Amniotic stem cell (primary cell): ENCODE measurements around the gene EXOC6B.
"Not testable (repeated sequence)": the region's sequence is repeated elsewhere in the genome, so short reads cannot be mapped to it uniquely, and the experiment has no call there.

ENCODE experiments used
- DNase-seq: peaks from one replicate; lab custom pipeline; 2025; lab: John Stamatoyannopoulos, UW

Gene EXOC6B

DNA sequence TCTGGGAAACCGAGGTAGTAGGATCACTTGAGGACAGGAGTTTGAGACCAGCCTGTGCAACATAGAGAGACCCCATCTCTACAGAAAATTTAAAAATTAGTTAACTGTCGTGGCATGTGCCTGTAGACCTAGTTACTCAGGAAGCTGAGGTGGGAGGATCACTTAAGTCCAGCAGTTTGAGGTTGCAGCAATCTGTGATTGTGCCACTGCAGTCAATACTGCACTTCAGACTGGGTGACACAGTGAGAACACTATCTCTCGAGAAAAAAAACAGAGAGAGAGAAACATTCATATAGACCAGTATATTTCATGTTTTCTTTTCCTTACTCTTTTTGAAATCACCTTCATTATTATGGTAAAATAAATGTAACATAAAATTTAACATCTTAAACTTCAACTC, 387.5 kb downstream of the EXOC6B start:
- DNase-seq: no peak

DNA sequence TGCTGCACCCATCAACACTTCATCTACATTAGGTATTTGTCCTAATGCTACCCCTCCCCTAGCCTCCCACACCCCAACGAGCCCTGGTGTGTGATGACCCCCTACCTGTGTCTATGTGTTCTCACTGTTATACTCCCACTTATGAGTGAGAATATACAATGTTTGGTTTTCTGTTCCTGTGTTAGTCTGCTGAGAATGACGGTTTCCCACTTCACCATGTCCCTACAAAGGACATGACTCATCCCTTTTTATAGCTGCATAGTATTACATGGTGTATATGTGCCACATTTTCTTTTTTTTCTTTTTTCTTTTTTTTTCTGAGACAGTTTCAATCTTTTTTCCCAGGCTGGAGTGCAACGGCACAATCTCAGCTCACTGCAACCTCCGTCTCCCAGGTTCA, 394.1 kb downstream of the EXOC6B start:
- no peak for DNase-seq

DNA sequence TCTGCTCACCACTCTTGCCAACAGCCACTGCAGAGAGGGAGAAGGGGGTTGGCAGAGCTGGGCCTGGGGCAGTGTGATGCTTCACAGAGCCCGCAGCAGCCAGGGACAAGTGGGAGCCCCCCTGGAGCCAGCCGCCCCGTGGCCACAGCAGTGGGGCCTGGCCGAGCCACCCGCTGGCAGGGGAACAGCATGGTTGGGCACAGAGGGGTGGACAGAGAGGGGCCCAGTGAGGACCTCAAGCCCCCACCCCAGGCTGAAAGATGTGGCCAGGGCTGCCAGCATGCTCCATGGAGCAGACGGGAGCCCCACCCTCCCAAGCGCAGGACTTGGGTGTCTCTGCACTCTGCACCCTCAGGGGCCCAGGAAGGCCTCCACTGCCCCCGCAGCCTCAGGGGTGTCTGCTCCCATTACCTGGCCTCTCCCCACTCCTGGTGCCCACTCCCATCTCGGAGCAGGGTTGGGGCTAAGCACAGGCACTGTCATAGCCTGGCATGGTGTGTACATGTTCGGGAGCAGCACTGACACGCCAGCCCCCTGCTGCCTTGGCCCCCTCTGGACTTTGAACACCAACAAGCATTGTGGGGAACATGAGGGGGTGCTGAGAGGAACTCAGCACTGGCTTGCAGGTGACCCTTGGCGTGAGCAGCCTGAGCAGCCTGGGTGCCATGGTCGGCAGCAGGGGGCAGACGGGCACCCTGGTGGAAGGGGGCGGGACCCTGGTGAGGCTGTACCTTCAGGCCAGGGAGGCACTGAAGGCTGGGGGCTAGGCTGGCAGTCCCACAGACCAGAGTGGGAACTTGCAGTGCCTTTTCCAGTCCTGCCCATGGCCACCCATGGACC, 398.6 kb downstream of the EXOC6B start:
- DNase-seq: no peak

DNA sequence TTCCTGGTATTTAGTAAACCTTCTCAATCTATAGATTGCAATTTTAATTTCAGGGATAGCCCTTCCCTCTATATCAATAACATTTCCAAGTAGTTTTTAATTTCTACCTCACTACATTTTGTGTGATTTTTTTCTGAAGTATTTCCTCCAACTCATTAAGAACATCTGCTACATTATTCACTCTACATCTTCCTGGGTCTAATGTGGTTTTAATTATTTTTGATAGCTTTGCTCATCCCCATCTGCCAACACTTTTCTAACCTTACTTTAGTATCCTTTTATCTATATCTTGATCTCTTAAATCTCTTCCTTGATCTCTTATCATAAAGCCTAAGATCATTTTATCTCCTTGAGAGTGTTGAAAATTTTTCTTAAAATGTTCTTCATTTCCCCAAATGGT, 399.8 kb downstream of the EXOC6B start:
- DNase-seq: no peak

DNA sequence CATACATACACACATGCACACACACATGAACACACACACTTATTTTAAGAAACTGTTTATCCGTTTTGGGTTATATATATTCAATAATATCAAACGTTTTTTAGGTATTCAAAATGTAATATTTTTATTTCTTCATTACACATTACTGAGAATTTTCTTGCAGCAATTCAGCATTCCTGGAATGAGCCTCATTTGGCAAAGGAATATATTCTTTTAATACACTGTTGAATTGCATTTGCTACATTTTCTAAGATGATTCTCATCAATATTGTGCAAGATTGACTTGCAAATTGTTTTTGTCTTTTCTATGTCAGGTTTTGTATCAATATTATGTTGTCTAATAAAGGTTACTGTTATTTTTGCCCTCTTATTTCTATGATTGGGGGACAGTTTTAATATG, 402.1 kb downstream of the EXOC6B start:
- DNase-seq: no peak

DNA sequence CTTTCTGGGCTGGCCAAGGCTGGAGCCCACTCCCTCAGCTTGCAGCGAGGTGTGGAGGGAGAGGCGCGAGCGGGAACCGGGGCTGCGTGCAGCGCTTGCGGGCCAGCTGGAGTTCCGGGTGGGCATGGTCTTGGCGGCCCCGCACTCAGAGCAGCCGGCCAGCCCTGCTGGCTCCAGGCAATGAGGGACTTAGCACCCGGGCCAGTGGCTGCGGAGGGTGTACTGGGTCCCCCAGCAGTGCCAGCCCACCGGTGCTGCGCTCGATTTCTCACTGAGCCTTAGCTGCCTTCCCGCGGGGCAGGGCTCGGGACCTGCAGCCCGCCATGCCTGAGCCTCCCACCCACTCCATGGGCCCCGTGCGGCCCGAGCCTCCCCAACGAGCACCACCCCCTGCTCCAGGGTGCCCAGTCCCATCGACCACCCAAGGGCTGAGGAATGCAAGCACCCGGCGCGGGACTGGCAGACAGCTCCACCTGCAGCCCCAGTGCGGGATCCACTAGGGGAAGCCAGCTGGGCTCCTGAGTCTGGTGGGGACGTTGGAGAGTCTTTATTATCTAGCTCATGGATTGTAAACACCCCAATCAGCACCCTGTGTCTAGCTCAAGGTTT, 404.0 kb downstream of the EXOC6B start:
- not testable (repeated sequence) for DNase-seq

DNA sequence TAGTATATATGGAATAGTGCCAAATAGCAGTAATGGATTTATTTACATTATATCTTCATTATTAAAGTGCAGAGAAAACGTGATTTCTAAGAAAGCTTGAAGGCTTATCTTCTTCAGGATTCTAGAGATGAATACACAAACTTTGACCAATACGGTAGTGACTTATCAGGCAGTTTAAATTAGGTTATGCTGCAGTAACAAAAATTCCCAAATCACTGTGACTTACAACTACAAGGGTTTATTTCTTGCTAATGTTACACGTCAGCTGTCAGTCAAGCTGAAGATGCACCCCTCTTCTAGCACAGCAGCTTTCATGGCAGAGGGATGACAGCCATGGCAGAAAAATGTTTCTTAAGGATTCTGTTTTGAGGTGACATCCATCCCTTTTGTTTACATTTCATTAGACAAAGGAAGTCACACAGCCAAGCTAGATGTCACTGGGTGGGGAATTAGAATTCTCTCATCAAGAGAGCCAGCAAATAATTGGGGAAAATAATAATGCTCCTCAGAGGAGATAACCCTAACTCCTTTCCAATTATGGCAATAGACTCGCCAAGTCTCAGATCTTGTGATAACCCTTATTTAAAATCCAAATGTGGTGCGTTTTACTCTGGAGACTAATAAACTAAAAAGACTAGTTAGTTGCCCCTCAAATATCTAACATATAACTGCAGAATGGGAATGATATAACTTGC, 409.9 kb downstream of the EXOC6B start:
- no peak for DNase-seq

DNA sequence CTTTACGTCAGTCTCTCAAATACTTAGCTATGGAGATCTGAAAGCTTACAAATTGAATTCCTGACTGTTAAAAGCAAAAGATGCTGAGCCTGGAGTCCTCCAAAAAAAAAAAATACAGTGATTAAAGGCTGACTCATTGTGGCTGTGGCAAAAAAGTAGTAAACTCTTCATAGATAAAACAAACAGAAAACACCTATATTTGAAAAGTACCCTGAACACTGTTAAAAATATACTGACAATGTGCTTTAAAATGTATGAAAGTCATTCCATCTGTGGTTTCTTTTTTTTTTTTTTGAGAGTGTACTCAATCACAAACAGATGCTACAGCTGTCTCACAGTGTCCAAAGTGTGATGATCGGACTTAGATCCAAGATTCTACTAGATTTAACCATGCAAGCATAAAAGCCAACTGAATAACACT, 410.6 kb downstream of the EXOC6B start:
- DNase-seq: no peak

DNA sequence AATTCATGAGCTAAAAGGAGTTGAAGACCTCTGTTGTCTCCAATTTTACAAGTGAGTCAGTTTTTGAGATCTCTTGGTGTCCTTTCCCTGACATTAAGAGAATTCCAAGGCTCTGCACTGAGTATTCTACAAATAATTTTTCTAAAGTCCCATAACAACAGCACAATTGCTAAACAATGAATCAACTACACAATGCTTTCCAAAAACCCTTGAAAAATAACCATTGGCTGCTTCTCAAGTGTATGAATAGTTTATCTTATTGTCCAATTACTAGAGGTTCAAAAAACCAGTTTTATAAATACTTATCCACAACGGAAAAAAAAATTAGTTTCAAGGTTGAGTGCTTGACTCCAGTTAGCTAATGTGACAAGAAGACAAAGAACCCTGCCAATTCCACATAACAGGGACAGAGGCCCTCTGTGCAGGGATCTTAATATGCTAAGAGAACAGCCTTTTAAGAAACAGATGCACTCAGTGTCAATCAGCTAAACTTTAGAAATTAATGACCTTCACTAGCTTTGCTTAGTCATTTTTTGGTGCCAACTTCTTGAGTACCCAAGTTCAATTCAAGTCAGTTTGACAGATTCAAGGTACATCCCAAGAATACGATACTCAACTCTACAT, 411.6 kb downstream of the EXOC6B start:
- DNase-seq: no peak

DNA sequence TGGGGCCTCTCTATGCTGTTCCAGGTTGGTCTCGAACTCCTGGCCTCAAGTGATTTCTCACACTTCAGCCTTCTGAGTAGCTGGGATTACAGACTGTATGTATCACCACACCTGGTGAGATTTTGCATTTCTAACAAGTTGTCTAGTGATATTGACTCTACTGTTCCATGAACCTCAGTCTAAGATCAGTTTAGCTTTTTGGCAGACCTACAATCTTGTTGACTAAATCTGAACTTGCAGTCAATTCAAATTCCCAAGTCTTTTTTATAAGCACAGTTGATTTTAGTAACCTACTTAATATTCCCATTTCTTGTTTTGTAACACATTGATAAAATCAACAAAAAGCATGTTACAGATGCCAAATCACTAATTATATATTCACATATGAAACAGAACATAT, 412.1 kb downstream of the EXOC6B start:
- no peak for DNase-seq

DNA sequence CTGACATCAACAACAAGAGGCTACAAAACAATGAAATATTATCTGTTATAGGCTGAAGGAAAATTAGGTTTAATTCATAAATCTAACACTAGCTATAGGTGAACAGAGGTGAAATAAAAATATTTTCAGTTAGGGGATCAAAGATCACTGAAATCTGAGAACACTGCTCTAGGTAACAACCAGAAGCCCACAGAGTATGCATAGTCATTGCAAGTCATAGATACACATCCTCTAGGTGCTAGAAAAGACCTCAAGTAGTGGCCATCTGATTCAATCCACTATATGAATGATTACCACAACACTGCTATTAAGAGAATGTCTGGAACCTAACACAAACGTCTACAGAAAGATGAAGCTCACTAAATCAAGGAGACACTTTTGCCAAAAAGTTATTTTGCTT, 413.6 kb downstream of the EXOC6B start:
- no peak for DNase-seq

DNA sequence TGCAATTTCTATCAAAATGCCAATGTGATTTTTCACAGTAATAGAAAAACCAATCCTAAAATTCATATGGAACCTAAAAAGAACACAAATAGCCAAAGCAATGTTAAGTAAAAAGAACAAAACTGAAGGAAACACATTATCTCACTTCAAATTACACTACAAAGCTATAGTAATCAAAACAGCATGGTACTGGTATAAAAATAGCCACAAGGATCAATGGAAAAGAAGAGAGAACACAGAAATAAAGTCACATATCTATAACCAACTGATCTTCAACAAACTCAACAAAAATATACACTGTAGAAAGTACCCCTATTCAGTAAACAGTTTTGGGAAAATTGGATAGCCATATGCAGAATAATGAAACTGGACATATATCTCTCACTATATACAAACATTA, 426.0 kb downstream of the EXOC6B start:
- DNase-seq: no peak

DNA sequence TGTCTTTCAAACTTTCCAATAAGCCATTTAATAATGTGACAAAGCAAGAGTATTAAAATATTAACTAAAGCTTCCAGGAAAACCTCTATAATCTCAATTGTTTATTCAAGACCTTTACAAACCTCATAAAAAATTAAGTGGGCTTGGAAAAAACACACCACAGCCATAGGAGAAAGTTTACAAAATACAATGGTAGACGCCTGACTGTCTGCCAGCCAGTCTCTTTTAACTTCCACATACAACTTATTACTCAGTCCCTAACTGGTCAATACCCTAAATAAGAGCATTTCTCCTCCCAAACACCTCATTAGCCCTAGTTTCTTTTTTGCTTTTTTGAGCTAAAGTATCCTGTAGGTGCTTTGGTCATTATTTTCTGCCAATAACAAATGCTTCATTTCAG, 430.7 kb downstream of the EXOC6B start:
- no peak for DNase-seq

DNA sequence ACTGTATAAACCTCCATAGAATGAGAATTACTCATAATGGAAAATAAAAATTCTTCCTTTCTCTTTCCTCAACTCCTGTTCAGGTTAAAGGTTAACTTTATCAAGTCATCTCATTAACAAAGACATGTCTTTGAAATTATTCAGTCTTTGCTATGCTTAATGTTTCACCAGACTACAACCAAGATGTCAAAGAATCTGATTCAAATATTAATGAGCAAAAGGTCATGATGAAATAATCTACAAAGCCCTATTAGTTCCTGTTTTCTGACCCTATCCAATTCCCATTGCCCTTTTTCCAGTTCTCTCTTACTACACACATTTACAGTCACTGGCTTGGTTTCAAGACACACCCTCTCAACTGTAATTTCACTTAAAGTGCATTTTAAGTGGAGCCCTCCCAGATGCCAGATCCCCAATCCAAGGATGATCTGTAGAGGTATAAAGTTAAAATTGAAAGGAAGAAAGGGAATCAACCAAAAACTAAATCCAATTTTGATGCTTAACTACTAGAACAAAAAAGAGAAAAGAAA, 431.2 kb downstream of the EXOC6B start:
- no peak for DNase-seq

DNA sequence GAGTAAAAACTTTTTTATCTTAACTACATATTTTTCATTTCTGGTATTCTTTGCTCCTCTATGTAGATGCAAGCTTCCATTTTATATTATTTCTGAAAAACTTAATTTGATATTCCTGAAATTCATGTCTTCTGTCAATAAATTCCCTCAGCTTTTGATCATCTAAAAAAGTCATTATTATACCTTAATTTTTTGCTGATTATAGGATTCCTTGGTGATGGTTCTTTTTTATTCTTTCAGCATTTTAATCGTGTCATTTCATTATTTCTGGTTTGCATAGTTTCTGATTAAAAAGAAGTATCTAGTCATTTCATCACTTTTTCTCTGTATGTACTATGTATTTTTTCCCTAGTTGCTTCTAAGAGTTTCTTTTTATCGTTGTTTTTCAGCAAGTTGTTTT, 436.4 kb downstream of the EXOC6B start:
- DNase-seq: no peak

DNA sequence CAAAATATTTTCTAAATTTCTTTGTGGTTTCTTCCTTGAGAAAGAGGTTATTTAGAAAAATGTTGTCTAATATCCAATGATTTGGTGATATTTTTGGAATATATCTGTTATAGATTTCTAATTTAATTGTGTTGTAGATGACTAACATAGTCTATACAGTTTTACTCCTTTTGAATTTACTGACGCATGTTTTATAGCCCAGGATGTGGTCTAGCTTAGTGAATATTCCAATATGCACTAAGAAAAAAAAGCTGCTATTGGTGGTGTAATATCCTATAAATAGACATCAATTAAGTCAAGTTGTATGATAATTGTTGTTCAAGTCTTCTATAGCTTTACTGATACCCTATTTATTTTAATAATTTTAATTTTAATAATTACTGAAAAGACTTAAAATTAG, 437.6 kb downstream of the EXOC6B start:
- no peak for DNase-seq

DNA sequence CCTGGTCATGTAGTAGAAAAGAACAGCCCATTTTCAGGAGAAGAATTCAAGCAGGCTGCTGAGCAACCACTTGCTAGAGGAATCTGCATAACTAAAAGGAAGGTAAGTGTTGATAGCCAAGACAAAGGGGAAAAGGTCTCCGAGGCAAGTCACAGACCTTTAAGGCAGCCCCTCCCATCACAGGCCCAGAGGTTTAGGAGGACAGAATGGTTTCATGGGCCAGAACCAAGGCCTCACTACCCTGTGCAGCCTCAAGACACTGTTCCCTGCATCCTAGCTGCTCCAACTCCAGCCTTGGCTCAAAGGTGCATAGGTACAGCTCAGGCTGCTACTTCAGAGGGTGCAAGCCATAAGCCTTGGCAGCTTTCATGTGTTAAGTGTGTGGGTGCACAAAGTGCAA, 439.5 kb downstream of the EXOC6B start:
- no peak for DNase-seq

DNA sequence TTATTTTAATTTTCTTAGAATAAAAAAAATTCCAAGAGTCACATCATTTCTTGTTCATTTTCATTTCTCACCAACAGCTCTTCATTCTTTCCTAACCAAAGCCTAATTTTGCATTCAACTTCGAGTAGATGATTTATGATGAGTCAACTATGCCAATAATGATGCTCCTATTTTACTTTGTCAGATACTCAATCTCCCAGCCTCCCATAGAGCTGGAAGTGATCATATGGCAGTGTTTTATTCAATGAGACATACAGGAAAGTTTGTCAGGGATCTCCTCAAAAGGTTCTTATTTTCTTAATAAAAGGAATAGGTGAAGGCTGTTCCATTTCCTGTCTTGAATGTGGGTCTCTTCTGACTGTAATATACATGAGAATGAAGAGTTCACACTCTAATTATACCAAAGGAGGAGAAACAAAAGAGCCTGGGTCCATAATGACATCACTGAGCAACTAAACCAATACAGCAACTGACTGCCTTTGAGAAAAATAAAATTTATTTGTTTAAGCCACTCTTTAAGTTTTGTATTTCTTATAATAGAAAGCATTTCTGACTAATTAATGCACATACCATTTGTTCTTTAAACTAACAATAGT, 447.0 kb downstream of the EXOC6B start:
- DNase-seq: no peak

DNA sequence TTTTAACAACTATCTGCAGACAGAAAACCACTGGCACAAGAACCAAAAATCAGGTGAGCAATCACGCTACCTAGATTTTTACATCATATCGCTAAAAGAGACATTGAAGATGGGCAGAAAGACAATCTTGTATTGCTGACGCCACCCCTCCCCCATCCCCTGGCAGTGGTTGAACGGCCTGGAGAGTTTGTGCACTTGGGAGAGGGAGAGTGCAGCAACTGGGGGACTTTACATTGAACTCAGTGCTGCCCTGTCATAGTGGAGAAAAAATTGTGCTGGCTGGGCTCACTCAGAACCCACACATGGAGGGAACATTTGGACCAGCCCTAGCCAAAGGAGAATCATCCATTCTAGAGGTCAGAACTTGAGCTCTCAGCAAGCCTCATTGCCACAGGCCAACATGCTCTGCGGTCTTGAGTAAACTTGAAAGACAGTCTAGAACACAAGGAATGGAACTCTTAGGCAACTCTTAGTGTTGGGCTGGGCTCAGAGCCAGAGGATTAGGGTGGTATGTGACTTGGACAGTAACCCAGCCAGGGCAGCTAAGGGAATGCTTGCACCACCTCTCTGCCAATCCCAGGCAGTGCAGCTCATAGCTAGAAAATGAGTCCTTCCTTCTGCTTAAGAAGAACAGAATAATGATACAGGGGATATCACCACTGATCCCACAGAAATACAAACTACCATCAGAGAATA, 458.2 kb downstream of the EXOC6B start:
- peak; percentile 92 for DNase-seq

DNA sequence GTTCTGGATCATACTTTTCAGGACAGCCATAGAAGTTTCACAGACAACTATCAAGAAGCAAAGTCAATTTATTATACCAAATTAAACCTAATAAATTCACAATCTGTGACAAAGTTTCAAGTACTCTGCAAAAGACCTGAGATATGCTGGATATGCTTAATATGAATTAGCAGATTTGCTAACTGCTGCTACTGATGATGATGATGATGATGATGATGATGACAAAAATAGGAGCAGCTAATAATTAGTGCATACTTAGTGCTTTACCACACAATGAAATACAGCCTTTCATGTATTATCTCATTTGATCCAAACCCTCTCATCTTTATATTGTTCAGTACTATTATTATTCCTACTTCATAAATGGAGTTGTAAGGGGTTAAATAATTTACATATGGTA, 462.4 kb downstream of the EXOC6B start:
- no peak for DNase-seq

DNA sequence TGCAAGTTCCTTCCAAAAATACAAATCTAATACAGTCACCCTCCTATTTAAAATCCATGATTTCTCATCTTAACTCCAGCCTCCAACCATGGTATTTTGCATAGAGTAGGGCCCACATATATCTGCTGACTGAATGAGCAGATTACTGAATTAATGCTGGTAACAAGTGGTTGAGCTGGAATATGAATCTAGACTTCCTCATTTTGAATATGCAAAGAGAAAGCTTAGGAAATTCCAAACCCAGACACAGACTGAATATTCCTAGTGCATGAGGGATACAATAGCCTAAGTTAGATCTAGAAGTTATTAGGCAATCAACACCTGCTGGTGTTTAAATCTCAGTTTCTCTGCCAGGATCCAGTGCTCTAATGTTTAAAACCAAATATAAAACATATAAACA, 463.1 kb downstream of the EXOC6B start:
- no peak for DNase-seq

DNA sequence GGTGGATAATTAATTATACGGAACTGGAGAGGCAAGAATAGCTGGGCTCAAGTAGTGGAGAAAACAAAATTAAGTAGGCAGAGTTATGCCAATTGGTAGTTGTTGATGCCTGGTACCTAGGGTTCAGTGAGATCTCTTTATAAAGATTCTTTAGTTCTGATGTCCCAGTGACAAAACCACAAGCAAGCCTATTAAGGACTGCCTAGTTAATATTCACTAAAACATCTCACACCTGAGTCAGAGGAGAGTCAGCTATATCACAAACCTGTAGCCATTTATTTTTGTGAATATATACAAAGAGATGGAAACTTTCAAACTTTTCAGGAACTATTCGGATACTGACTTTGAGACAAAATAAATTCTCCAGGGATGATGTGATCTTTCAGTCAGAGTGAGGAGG, 464.3 kb downstream of the EXOC6B start:
- DNase-seq: no peak
